ENCODE data around the gene PAPPA2.

Gene PAPPA2

GRCh38 chr1:176575991-176576390, 113.0 kb downstream of the PAPPA2 start:
- Histone ChIP-seq H3K4me3 (ENCODE audit: low read depth, low read length) (no peak overlapping the region), H3K36me3 (no peaks in the 10 kb centered on the region), H3K9me3 (ENCODE audit: severe bottlenecking) (no peaks in the 10 kb centered on the region), H3K27me3 (ENCODE audit: insufficient read depth, low read depth, severe bottlenecking) (no peaks in the 10 kb centered on the region), H3K27ac (no peak overlapping the region)
- DNase-seq = no peak
- TF ChIP-seq CTCF (IDR thresholded peaks at IDR 0.05; ENCODE audit: low read depth, low read length) = no peak

GRCh38 chr1:176576670-176577069, 113.7 kb downstream of the PAPPA2 start:
- H3K9me3 ChIP-seq (ENCODE audit: severe bottlenecking) = no peaks in the 10 kb centered on the region
- H3K27me3 ChIP-seq (ENCODE audit: insufficient read depth, low read depth, severe bottlenecking) = no peaks in the 10 kb centered on the region
- TF ChIP-seq CTCF (IDR thresholded peaks at IDR 0.05; ENCODE audit: low read depth, low read length) = no peak
- H3K4me3 ChIP-seq (ENCODE audit: low read depth, low read length) = no peak overlapping the region
- no peak overlapping the region for H3K27ac ChIP-seq
- no peaks in the 10 kb centered on the region for H3K36me3 ChIP-seq
- no peak for DNase-seq

- no peak for DNase-seq
- Histone ChIP-seq H3K36me3 (no peaks in the 10 kb centered on the region), H3K4me3 (ENCODE audit: low read depth, low read length) (no peak overlapping the region), H3K27me3 (ENCODE audit: insufficient read depth, low read depth, severe bottlenecking) (no peaks in the 10 kb centered on the region), H3K27ac (no peak overlapping the region), H3K9me3 (ENCODE audit: severe bottlenecking) (no peaks in the 10 kb centered on the region)
- TF ChIP-seq CTCF (IDR thresholded peaks at IDR 0.05; ENCODE audit: low read depth, low read length) = no peak
These were observed 114.7 kb downstream of the PAPPA2 start for GRCh38 chr1:176577646-176578197.

- no peak overlapping the region for H3K4me3 ChIP-seq (ENCODE audit: low read depth, low read length)
- no peaks in the 10 kb centered on the region for H3K36me3 ChIP-seq
- no peaks in the 10 kb centered on the region for H3K27me3 ChIP-seq (ENCODE audit: insufficient read depth, low read depth, severe bottlenecking)
- no peak for DNase-seq
- H3K9me3 ChIP-seq (ENCODE audit: severe bottlenecking) = no peaks in the 10 kb centered on the region
- H3K27ac ChIP-seq = no peak overlapping the region
- TF ChIP-seq CTCF (IDR thresholded peaks at IDR 0.05; ENCODE audit: low read depth, low read length) = no peak
These were observed 116.1 kb downstream of the PAPPA2 start for GRCh38 chr1:176579087-176579486.

- H3K4me3 ChIP-seq (ENCODE audit: low read depth, low read length) = no peak overlapping the region
- TF ChIP-seq CTCF (IDR thresholded peaks at IDR 0.05; ENCODE audit: low read depth, low read length) = no peak
- H3K36me3 ChIP-seq = no peaks in the 10 kb centered on the region
- H3K9me3 ChIP-seq (ENCODE audit: severe bottlenecking) = no peaks in the 10 kb centered on the region
- H3K27ac ChIP-seq = no peak overlapping the region
- no peaks in the 10 kb centered on the region for H3K27me3 ChIP-seq (ENCODE audit: insufficient read depth, low read depth, severe bottlenecking)
- DNase-seq = no peak
These were observed 132.2 kb downstream of the PAPPA2 start for GRCh38 chr1:176595217-176595616.

GRCh38 chr1:176601348-176601747, 138.4 kb downstream of the PAPPA2 start:
- TF ChIP-seq CTCF (IDR thresholded peaks at IDR 0.05; ENCODE audit: low read depth, low read length) = no peak
- H3K9me3 ChIP-seq (ENCODE audit: severe bottlenecking) = no peaks in the 10 kb centered on the region
- DNase-seq = no peak
- no peak overlapping the region for H3K4me3 ChIP-seq (ENCODE audit: low read depth, low read length)
- H3K27me3 ChIP-seq (ENCODE audit: insufficient read depth, low read depth, severe bottlenecking) = no peaks in the 10 kb centered on the region
- H3K36me3 ChIP-seq = no peaks in the 10 kb centered on the region
- no peak overlapping the region for H3K27ac ChIP-seq

All from WERI-Rb-1 (cell line).